ENCODE measurements around the gene FLAD1. TPM values are rescaled to one million over a fixed set of nuclear protein-coding genes. Genes with fewer than 3 reads are reported as not detected.

The FLAD1 gene
- total RNA-seq, 1 donor from 2014 or later = 35.9 TPM

GRCh38 chr1:154937085-154937987, 45.8 kb upstream of the FLAD1 start:
- H3K4me1 Mint-ChIP-seq (ENCODE audit: unreplicated experiment) = peaks cover 37% of the 10 kb centered on the region
- H3K9me3 Mint-ChIP-seq (ENCODE audit: unreplicated experiment) = no peaks in the 10 kb centered on the region
- peak overlapping the region; percentile 99 for H3K27ac Mint-ChIP-seq (ENCODE audit: unreplicated experiment)
- H3K27me3 Mint-ChIP-seq (ENCODE audit: unreplicated experiment) = peaks cover 17% of the 10 kb centered on the region
- H3K36me3 Mint-ChIP-seq (ENCODE audit: low read depth, unreplicated experiment) = no peaks in the 10 kb centered on the region
- peak; percentile 81 for DNase-seq (ENCODE audit: low spot score)
- no peak for TF ChIP-seq CTCF (IDR thresholded peaks at IDR 0.05; ENCODE audit: unreplicated experiment)
- H3K4me3 Mint-ChIP-seq (ENCODE audit: unreplicated experiment) = peak overlapping the region; percentile 93

- Mint-ChIP-seq H3K4me3 (ENCODE audit: unreplicated experiment) (peak overlapping the region; percentile 93), H3K9me3 (ENCODE audit: unreplicated experiment) (no peaks in the 10 kb centered on the region), H3K27me3 (ENCODE audit: unreplicated experiment) (peaks cover 17% of the 10 kb centered on the region), H3K27ac (ENCODE audit: unreplicated experiment) (peak overlapping the region; percentile 99), H3K4me1 (ENCODE audit: unreplicated experiment) (peaks cover 37% of the 10 kb centered on the region), H3K36me3 (ENCODE audit: low read depth, unreplicated experiment) (no peaks in the 10 kb centered on the region)
- no peak for DNase-seq (ENCODE audit: low spot score)
- TF ChIP-seq CTCF (IDR thresholded peaks at IDR 0.05; ENCODE audit: unreplicated experiment) = no peak
These were observed 45.2 kb upstream of the FLAD1 start for GRCh38 chr1:154937988-154938386.

GRCh38 chr1:154938604-154939399, 44.3 kb upstream of the FLAD1 start:
- peak overlapping the region; percentile 18 for H3K4me3 Mint-ChIP-seq (ENCODE audit: unreplicated experiment)
- H3K36me3 Mint-ChIP-seq (ENCODE audit: low read depth, unreplicated experiment) = peaks cover under 1% of the 10 kb centered on the region
- H3K27me3 Mint-ChIP-seq (ENCODE audit: unreplicated experiment) = peaks cover 20% of the 10 kb centered on the region
- no peak for TF ChIP-seq CTCF (IDR thresholded peaks at IDR 0.05; ENCODE audit: unreplicated experiment)
- H3K4me1 Mint-ChIP-seq (ENCODE audit: unreplicated experiment) = peaks cover 39% of the 10 kb centered on the region
- peak overlapping the region; percentile 81 for H3K27ac Mint-ChIP-seq (ENCODE audit: unreplicated experiment)
- H3K9me3 Mint-ChIP-seq (ENCODE audit: unreplicated experiment) = no peaks in the 10 kb centered on the region
- DNase-seq (ENCODE audit: low spot score) = no peak

- H3K27me3 Mint-ChIP-seq (ENCODE audit: unreplicated experiment) = peaks cover 20% of the 10 kb centered on the region
- no peak overlapping the region for H3K4me3 Mint-ChIP-seq (ENCODE audit: unreplicated experiment)
- TF ChIP-seq CTCF (IDR thresholded peaks at IDR 0.05; ENCODE audit: unreplicated experiment) = no peak
- H3K9me3 Mint-ChIP-seq (ENCODE audit: unreplicated experiment) = no peaks in the 10 kb centered on the region
- H3K36me3 Mint-ChIP-seq (ENCODE audit: low read depth, unreplicated experiment) = peaks cover 5% of the 10 kb centered on the region
- DNase-seq (ENCODE audit: low spot score) = no peak
- no peak overlapping the region for H3K27ac Mint-ChIP-seq (ENCODE audit: unreplicated experiment)
- peaks cover 39% of the 10 kb centered on the region for H3K4me1 Mint-ChIP-seq (ENCODE audit: unreplicated experiment)
These were observed 43.0 kb upstream of the FLAD1 start for GRCh38 chr1:154940213-154940560.

All from endothelial cell (in vitro differentiated cells).